Measurements from ENCODE around the gene MYZAP.

MYZAP gene

GRCh38 chr15:57626713-57627440, 35.2 kb downstream of the MYZAP start:
- no peak for DNase-seq (ENCODE audit: low read depth)

DNA sequence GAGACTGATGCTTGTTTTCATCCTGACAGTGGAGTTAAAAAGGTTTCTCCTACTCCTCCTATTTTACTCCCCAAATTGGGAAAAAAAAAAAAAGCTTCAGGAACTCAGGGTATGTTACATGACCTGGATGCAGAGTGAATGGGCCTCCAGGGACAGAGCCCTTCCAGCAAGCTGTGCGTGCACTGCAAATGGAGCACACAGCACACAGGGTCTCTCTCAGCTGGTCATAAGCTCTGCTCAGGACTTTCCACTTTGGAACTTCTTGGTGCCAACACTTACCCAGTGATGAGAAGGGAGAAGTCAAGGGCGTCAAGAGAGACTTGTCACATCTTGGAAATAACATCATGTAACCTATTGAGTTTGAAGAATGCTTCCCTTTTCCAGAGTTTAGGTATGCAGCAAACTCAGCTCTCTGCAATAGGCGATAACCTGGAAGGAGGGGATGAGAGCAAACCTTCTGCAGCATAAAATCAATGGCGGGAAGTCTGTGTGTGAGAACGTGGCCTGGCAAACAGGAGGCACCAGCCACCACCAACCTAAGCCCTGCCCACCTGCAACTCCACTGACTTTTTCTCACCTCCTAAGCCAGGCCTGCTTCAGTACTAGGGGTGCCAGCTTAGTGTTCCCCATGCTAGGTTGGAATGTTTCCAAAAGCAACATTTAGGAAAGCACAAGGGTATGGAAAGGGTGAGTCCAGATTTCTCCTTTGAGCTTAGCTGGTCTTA, 39.8 kb downstream of the MYZAP start:
- no peak for DNase-seq (ENCODE audit: low read depth)

GRCh38 chr15:57634290-57634689, 42.6 kb downstream of the MYZAP start:
- no peak for DNase-seq (ENCODE audit: low read depth)

GRCh38 chr15:57635300-57635909, 43.7 kb downstream of the MYZAP start:
- no peak for DNase-seq (ENCODE audit: low read depth)

- DNase-seq (ENCODE audit: low read depth) = no peak
These were observed 46.1 kb downstream of the MYZAP start for GRCh38 chr15:57637846-57638245.

- DNase-seq (ENCODE audit: low read depth) = no peak
These were observed 47.6 kb downstream of the MYZAP start for GRCh38 chr15:57639306-57639705.

- peak; percentile 33 for DNase-seq (ENCODE audit: low read depth)
These were observed 49.4 kb downstream of the MYZAP start for GRCh38 chr15:57640930-57641682.

DNA sequence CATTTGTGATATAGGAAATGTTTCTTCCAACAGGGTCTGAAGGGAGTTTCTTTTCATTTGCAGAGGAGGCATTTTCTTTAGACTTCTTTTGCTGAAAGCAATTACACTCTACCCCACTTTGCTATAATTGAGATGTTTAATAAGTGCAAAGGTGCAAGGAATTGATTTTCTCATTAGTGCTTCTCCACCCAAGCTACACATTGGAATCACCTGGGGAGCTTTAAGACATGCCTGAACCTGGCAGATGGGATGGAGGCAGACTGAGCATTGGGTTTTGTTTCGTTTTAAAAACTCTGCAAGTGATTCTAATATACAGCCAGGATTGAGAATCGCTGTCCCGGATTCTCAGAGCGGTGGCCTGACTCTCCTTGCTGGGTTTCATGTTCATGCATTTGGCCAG, 52.1 kb downstream of the MYZAP start:
- DNase-seq (ENCODE audit: low read depth) = no peak

DNA sequence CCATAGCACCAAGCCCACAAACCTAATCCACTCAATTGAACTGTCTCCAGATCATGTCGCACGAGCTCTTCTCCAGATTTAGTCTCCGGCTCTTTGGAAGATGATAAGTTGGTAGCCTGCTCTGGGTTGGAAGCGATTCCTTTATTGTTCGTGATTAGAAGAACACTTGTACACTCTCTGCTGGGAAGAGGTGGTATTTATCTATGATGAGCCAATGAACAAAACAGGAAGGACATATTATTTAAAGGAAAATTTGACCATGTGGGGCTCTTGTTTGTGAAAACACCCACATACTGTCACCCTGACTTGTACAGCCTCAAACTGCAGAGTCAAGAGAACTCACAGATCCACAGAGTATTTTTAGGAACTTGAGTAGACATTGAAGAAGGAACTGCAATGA, 54.4 kb downstream of the MYZAP start:
- DNase-seq (ENCODE audit: low read depth) = no peak

DNA sequence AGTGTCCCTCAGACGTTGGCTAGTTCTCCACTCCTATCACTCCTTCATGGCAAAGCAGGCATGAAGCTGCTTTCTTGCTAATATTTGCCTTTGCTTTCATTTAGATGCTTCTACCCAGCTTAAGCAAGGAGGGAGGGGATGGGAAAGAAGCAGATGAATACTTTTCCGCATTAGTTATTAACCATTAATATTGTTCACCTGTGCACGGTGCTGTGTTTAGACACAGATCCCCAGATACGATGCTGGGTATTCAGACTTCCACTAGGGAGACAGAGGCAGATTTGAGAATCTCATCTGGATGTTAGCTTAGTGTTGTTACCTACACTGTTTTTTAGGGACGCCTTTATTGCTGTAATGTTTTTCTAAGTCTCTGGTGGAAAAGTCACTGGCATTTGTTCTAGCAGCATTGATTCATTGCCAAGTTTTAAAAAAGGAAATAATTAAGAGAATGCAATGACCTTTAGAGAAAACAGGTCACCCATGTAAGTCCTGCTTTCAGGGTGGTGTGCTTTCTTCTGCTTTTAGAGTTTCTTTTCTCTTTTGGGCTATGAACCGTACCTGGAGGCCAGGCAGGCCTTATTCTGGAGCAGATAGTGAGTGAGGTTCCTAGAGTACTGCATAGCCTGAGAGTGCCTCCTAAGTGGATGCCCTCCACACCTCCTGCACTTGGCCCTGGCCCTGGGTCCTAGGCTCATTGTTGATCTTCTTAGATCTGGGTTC, 55.5 kb downstream of the MYZAP start:
- no peak for DNase-seq (ENCODE audit: low read depth)

DNA sequence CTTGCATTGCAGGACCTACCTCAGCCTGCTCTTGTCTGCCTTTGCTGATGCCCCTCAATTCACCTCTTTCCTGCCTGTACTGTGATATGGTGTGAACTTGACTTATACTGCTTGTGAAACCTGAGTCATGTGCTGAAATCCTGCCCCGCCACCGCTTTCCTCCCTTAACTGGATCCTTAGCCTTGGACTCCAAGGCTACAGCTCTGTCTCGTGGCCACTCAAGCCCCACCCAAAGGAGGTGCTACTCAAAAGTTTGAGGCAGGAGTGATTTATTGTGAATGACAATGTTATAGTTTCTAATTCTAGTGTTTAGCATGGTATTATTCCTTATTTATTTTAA, 56.1 kb downstream of the MYZAP start:
- DNase-seq (ENCODE audit: low read depth) = no peak

GRCh38 chr15:57649138-57649537, 57.4 kb downstream of the MYZAP start:
- DNase-seq (ENCODE audit: low read depth) = no peak

DNA sequence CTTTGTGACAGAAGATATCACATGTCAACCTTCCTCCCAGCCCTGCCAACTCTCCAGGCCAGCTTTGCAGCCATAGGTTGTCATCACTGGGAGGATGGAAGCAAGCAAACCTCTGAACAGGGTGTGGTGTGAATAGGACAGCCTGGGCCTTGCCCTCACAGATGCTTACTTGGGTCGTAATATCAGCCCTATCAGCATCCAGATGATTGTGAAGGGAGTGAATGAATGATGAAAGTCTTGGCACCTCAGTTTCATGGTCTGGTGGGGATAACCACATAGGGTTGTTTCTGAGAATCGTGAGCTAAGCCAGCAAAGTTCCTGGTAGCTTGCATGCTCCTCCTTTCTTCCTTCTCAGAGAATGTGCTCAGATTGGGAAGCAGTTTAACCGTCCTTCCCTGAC, 59.7 kb downstream of the MYZAP start:
- DNase-seq (ENCODE audit: low read depth) = no peak

- no peak for DNase-seq (ENCODE audit: low read depth)
These were observed 60.8 kb downstream of the MYZAP start for GRCh38 chr15:57652481-57652880.

GRCh38 chr15:57654153-57654852, 62.6 kb downstream of the MYZAP start:
- peak; percentile 43 for DNase-seq (ENCODE audit: low read depth)

GRCh38 chr15:57655053-57655452, 63.3 kb downstream of the MYZAP start:
- no peak for DNase-seq (ENCODE audit: low read depth)

- no peak for DNase-seq (ENCODE audit: low read depth)
These were observed 64.1 kb downstream of the MYZAP start for GRCh38 chr15:57655809-57656208.

DNA sequence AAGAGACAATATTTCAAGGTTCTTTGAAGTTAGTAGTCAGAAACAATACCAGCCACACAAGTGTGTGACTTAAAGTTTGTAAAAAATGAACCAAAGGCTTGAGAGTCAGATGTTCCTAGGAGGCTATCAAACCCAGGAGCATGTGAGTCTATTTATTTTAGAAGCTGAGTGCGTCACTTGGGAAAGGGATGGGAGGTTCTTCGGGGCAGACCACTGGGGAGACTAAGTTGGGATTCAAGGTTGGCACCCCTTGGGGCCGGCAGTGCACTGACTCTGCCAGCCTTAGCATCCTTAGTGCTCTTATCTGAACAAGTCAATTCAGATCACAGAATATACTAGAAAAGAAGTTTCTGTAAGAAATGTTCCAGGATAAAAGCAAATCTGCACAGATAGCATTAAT, 64.7 kb downstream of the MYZAP start:
- DNase-seq (ENCODE audit: low read depth) = no peak

DNA sequence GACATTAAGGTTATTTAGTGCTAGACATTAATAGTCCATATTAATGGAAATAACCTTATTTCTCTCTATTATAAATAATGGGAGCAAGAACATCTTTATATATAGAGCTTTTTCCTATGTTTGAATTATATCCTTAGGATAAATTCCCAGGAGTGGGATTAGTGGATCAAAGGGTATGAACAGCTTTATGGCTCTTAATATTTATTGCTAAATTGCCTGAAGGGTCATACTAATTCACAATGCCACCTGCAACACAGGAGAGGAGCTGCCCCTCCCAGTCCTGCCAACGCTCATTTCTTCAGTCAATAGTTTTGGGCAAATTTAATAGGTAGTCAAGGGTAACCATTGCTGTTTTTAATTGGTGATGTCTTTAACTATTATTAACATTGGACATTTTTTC, 65.9 kb downstream of the MYZAP start:
- no peak for DNase-seq (ENCODE audit: low read depth)

DNA sequence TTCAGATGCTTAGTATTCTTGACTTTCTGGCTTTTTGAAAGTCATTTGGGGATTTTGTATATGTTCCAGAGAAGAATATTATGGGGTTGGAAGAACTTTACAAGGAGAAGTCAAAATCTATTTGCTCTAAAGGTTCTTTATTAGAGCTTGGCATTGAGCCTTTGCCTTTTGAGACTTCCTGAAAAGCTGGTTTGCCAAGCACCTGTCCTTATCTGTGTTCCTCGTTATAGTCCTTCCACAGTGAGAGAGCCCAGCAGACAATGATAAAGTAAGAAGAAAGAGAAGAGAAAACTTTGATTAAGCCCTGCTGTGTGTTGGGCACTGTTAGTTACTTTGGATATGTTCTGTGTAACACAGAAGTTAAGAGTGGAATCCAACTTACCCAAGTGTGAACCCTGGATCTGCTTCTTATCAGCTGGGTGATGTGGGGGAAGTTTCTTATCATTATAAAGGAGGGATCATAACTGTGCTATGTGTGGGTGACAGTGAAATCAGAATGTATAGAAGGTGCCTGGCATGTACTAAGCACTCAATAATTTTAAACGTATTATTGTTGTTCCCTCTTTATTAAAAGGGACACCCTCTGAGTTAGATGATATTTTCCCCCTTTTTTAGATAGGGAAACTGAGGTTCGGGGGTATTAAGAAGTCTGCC, 70.5 kb downstream of the MYZAP start:
- no peak for DNase-seq (ENCODE audit: low read depth)

GRCh38 chr15:57662802-57663201, 71.1 kb downstream of the MYZAP start:
- DNase-seq (ENCODE audit: low read depth) = no peak
